ENCODE results near the gene RAC2. TPM values are rescaled to one million over a fixed set of nuclear protein-coding genes. Genes with fewer than 3 reads are reported as not detected.

Gene RAC2
- total RNA-seq, 2 donors from 2014 or later = 9.7 to 14.4 TPM

GRCh38 chr22:37186997-37187522 lies 57.0 kb downstream of the RAC2 start:
- intact Hi-C loops (cut with DNase I) = no loop called here
- TF ChIP-seq POLR2A (IDR thresholded peaks at IDR 0.05) = no peak
- TF ChIP-seq POLR2AphosphoS5 (IDR thresholded peaks at IDR 0.05) = no peak
- TF ChIP-seq CTCF (IDR thresholded peaks at IDR 0.05) = no peak
- peak overlapping the region; percentile 72 to 83 for H3K27ac ChIP-seq
- 92% methylated on average over 4 of the region's 4 CpGs for WGBS
- DNase-seq (ENCODE audit: low spot score) = no peak
- no peaks in the 10 kb centered on the region for H3K9me3 ChIP-seq
- H3K36me3 ChIP-seq = no peaks in the 10 kb centered on the region
- H3K27me3 ChIP-seq (replicated peaks; ENCODE audit: insufficient read depth) = no peaks in the 10 kb centered on the region
- H3K4me3 ChIP-seq = no peak overlapping the region
- peaks cover 14% of the 10 kb centered on the region for H3K4me1 ChIP-seq (replicated peaks)

- Histone ChIP-seq H3K4me3 (no peak overlapping the region), H3K36me3 (no peaks in the 10 kb centered on the region), H3K9me3 (no peaks in the 10 kb centered on the region), H3K4me1 (replicated peaks) (peaks cover 14% of the 10 kb centered on the region), H3K27ac (peak overlapping the region in 1 of 2 donors; percentile 72), H3K27me3 (replicated peaks; ENCODE audit: insufficient read depth) (no peaks in the 10 kb centered on the region)
- WGBS = 84% methylated on average over 9 of the region's 9 CpGs
- TF ChIP-seq POLR2A (IDR thresholded peaks at IDR 0.05) = no peak
- no peak for TF ChIP-seq POLR2AphosphoS5 (IDR thresholded peaks at IDR 0.05)
- no peak for TF ChIP-seq CTCF (IDR thresholded peaks at IDR 0.05)
- DNase-seq (ENCODE audit: low spot score) = no peak
- intact Hi-C loops (cut with DNase I) = no loop called here
Observed at GRCh38 chr22:37186228-37186996, 57.7 kb downstream of the RAC2 start.

GRCh38 chr22:37185646-37186227 lies 58.3 kb downstream of the RAC2 start:
- no peak for DNase-seq (ENCODE audit: low spot score)
- no peak overlapping the region for H3K27ac ChIP-seq
- H3K4me1 ChIP-seq (replicated peaks) = peaks cover 14% of the 10 kb centered on the region
- TF ChIP-seq POLR2AphosphoS5 (IDR thresholded peaks at IDR 0.05) = no peak
- no peak for TF ChIP-seq POLR2A (IDR thresholded peaks at IDR 0.05)
- TF ChIP-seq CTCF (IDR thresholded peaks at IDR 0.05) = no peak
- intact Hi-C loops (cut with DNase I) = no loop called here
- WGBS = 87% methylated on average over 13 of the region's 13 CpGs
- H3K4me3 ChIP-seq = no peak overlapping the region
- H3K27me3 ChIP-seq (replicated peaks; ENCODE audit: insufficient read depth) = no peaks in the 10 kb centered on the region
- no peaks in the 10 kb centered on the region for H3K9me3 ChIP-seq
- H3K36me3 ChIP-seq = no peaks in the 10 kb centered on the region

GRCh38 chr22:37184816-37185541 lies 59.1 kb downstream of the RAC2 start:
- no peaks in the 10 kb centered on the region for H3K9me3 ChIP-seq
- no peaks in the 10 kb centered on the region for H3K27me3 ChIP-seq (replicated peaks; ENCODE audit: insufficient read depth)
- no peak overlapping the region for H3K4me3 ChIP-seq
- 96% methylated on average over 18 of the region's 18 CpGs for WGBS
- intact Hi-C loops (cut with DNase I) = no loop called here
- no peak for TF ChIP-seq CTCF (IDR thresholded peaks at IDR 0.05)
- no peak for TF ChIP-seq POLR2AphosphoS5 (IDR thresholded peaks at IDR 0.05)
- TF ChIP-seq POLR2A (IDR thresholded peaks at IDR 0.05) = no peak
- DNase-seq (ENCODE audit: low spot score) = no peak
- H3K36me3 ChIP-seq = no peaks in the 10 kb centered on the region
- H3K27ac ChIP-seq = no peak overlapping the region
- peaks cover 10% of the 10 kb centered on the region for H3K4me1 ChIP-seq (replicated peaks)
